PC-9 (cell line): ENCODE measurements around the gene ZBTB4. TPM values are rescaled to one million over a fixed set of nuclear protein-coding genes. Genes with fewer than 3 reads are reported as not detected.

Experiments used
- BruUV-seq: library from RNA; stranded (reverse); fragments of 400-500 nt; replicated peaks from 2 replicates; lab custom pipeline; 2021; lab: Mats Ljungman, UMichigan
- CTCF ChIA-PET: fragments of 300-600 bp; sonication (Branson Sonifier 250); formaldehyde crosslinking; loops from one replicate; lab custom pipeline; 2022; ENCODE audit warnings: antibody characterized with exemption; lab: Charles Lee
- POLR2A ChIA-PET: fragments of 300-600 bp; sonication (Branson Sonifier 250); formaldehyde crosslinking; loops from one replicate; lab custom pipeline; 2022; ENCODE audit warnings: antibody characterized with exemption; ENCODE audit not compliant: unreplicated experiment; lab: Charles Lee
- DNase-seq, 2 experiments: peaks; one replicate each; pipeline versions ENCODE4 v3.0.0 to v3.0.0-alpha.2; 2015 to 2022; ENCODE audit warnings: mixed read lengths in 1 of 2
- H2AFZ ChIP-seq: fragments of 200-600 bp; sonication (generic); 2 replicates; pipeline ENCODE4 v1.8.1; 2017; ENCODE audit warnings: antibody characterized with exemption
- H3F3A ChIP-seq: fragments of 200-600 bp; sonication (generic); 2 replicates; pipeline ENCODE4 v1.8.1; 2017; ENCODE audit warnings: antibody characterized with exemption, mild to moderate bottlenecking, low read depth; ENCODE audit not compliant: insufficient read depth
- H3K27ac ChIP-seq: fragments of 200-600 bp; sonication (generic); 2 replicates; pipeline ENCODE4 v1.6.1; 2016; ENCODE audit warnings: mixed run types
- H3K27me3 ChIP-seq: fragments of 200-600 bp; sonication (generic); 2 replicates; pipeline ENCODE4 v1.6.1; 2016; ENCODE audit warnings: low read depth, mixed run types; ENCODE audit not compliant: insufficient read depth
- H3K36me3 ChIP-seq: fragments of 200-600 bp; sonication (generic); 2 replicates; pipeline ENCODE4 v1.6.1; 2016; ENCODE audit warnings: low read depth, mixed run types
- H3K4me1 ChIP-seq: fragments of 200-600 bp; sonication (generic); replicated peaks from 2 replicates; pipeline ENCODE4 v1.6.1; 2016; ENCODE audit warnings: mixed run types; ENCODE audit not compliant: insufficient read depth
- H3K4me2 ChIP-seq: fragments of 200-600 bp; sonication (generic); 2 replicates; pipeline ENCODE4 v1.6.1; 2017; ENCODE audit warnings: mixed run types
- H3K4me3 ChIP-seq: fragments of 200-600 bp; sonication (generic); 2 replicates; pipeline ENCODE4 v1.6.1; 2016; ENCODE audit warnings: mixed run types
- H3K79me2 ChIP-seq: fragments of 200-600 bp; sonication (generic); 2 replicates; pipeline ENCODE4 v1.6.1; 2017; ENCODE audit warnings: low read depth, mixed run types
- H3K9me2 ChIP-seq: fragments of 200-600 bp; sonication (generic); 2 replicates; pipeline ENCODE4 v1.8.1; 2017; ENCODE audit warnings: mild to moderate bottlenecking; ENCODE audit not compliant: insufficient read depth
- H3K9me3 ChIP-seq: fragments of 200-600 bp; sonication (generic); 2 replicates; pipeline ENCODE4 v1.8.1; 2016; ENCODE audit warnings: low read depth; ENCODE audit not compliant: insufficient read depth
- H4K20me1 ChIP-seq: fragments of 200-600 bp; sonication (generic); 2 replicates; pipeline ENCODE4 v1.8.1; 2017; ENCODE audit not compliant: insufficient read depth
- EZH2 ChIP-seq: fragments of 200-600 bp; sonication (generic); IDR thresholded peaks from 2 replicates; pipeline ENCODE4 v1.8.0; 2017; ENCODE audit warnings: antibody characterized with exemption, low read depth
- intact Hi-C: fragments of 100-400 bp; cut with micrococcal nuclease; formaldehyde crosslinking; loops from one replicate; pipeline ENCODE4 v1.10.0; 2022; ENCODE audit not compliant: unreplicated experiment
- total RNA-seq: library from RNA; stranded (reverse); gene quantifications from 2 replicates; pipeline ENCODE4 v1.2.3, GENCODE V29; 2021
- TF ChIP-seq, protein P1 (sequence below): fragments of 200-600 bp; sonication (generic); conservative IDR thresholded peaks from 2 replicates; pipeline ENCODE4 v1.6.1; 2017; ENCODE audit warnings: mixed run types, antibody characterized with exemption, mild to moderate bottlenecking, moderate library complexity

Gene ZBTB4
- total RNA-seq, 1 experiment from 2014 or later, result 54.0 TPM

DNA sequence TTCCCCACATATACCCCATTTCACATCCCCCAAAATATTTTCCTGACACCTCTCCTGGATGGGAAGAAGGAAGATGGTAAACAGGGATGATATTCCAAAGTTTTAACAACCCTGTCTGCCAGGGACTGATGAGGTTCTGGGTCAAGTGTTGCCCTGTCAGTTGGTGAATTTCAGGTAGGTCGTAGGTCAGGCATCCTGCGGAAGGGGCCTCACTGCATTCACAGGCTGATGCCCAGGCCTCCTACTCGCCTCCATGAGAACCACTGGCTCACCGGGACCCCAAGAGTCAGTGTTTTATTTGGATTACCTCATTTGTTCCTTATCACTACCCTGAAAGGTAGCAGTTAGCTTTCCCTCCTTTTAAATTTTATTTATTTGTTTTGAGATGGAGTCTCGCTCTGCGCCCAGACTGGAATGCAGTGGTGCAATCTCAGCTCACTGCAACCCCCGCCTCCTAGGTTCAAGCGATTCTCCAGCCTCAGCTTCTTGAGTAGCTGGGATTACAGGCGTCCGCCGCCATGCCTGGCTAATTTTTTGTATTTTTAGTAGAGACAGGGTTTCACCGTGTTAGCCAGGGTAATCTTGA, 10.5 kb downstream of the ZBTB4 start:
- intact Hi-C loops, result no loop called here
- H3K4me1 ChIP-seq, result no peaks in the 10 kb centered on the region
- no peaks in the 10 kb centered on the region for H3K36me3 ChIP-seq
- ChIA-PET CTCF (no interaction called here), POLR2A (no interaction called here)
- no peaks in the 10 kb centered on the region for H3F3A ChIP-seq
- no peaks in the 10 kb centered on the region for H4K20me1 ChIP-seq
- H3K9me2 ChIP-seq, result no peaks in the 10 kb centered on the region
- H3K27ac ChIP-seq, result no peak overlapping the region
- no TSS peak for BruUV-seq
- H3K9me3 ChIP-seq, result no peaks in the 10 kb centered on the region
- H3K4me3 ChIP-seq, result no peak overlapping the region
- H3K27me3 ChIP-seq, result no peaks in the 10 kb centered on the region
- no peak for TF ChIP-seq EZH2
- TF ChIP-seq, protein P1, sequence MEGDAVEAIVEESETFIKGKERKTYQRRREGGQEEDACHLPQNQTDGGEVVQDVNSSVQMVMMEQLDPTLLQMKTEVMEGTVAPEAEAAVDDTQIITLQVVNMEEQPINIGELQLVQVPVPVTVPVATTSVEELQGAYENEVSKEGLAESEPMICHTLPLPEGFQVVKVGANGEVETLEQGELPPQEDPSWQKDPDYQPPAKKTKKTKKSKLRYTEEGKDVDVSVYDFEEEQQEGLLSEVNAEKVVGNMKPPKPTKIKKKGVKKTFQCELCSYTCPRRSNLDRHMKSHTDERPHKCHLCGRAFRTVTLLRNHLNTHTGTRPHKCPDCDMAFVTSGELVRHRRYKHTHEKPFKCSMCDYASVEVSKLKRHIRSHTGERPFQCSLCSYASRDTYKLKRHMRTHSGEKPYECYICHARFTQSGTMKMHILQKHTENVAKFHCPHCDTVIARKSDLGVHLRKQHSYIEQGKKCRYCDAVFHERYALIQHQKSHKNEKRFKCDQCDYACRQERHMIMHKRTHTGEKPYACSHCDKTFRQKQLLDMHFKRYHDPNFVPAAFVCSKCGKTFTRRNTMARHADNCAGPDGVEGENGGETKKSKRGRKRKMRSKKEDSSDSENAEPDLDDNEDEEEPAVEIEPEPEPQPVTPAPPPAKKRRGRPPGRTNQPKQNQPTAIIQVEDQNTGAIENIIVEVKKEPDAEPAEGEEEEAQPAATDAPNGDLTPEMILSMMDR, result no peak
- DNase-seq, result no peak
- H3K79me2 ChIP-seq, result peaks cover 6% of the 10 kb centered on the region; the same call in 1 of the 2 replicates
- no peak overlapping the region for H3K4me2 ChIP-seq
- H2AFZ ChIP-seq, result no peak overlapping the region

DNA sequence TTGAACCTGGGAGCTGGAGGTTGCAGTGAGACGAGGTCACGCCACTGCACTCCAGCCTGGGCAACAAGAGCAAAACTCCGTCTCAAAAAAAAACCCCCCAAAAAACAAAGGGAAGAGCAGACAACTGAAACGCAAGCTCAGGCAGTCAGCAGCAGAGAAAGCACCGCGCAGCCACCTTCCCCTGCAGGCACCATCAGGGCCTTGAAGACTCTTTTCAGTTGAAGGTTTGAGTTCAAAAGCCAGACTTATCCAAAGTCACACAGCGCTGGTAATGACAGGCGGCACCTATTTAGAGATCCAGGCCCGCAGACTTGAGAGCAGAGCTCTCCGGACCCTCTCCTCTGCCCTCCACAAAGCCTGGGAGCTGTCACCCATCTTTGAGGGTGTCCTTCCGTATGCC, 11.1 kb downstream of the ZBTB4 start:
- ChIA-PET CTCF (no interaction called here), POLR2A (no interaction called here)
- intact Hi-C loops, result no loop called here
- Histone ChIP-seq H3K27ac (no peak overlapping the region), H2AFZ (no peak overlapping the region), H3K9me2 (no peaks in the 10 kb centered on the region), H3K4me1 (no peaks in the 10 kb centered on the region), H3F3A (no peaks in the 10 kb centered on the region), H3K9me3 (no peaks in the 10 kb centered on the region), H3K79me2 (0 out of 2 replicates have a peak, but pooled peaks cover under 1% of the 10 kb centered on the region), H3K4me2 (no peak overlapping the region), H3K4me3 (no peak overlapping the region), H4K20me1 (no peaks in the 10 kb centered on the region), H3K36me3 (no peaks in the 10 kb centered on the region), H3K27me3 (no peaks in the 10 kb centered on the region)
- no peak for TF ChIP-seq EZH2
- no TSS peak for BruUV-seq
- DNase-seq, result no peak

DNA sequence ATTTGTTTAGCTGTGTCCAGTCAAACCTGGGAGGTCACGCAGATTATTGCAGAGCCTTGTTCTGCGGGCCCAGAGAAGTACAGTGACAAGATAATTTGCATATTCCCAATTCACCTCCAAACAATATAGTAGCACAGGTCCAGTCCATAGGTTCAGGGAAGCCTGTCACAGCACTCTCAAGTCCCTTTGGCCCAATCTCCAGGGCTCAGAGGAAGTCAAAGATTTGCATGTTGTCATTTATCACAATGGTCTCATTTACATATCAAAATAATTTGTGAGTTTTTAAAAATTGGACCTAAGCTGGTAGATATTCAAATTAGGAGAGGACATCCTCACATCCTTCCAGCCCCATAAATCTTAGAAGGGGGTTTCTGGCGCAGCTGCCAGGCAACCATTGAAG, 11.9 kb downstream of the ZBTB4 start:
- TF ChIP-seq, protein P1, result no peak
- TF ChIP-seq EZH2, result no peak
- Histone ChIP-seq H3K9me3 (no peaks in the 10 kb centered on the region), H3F3A (no peaks in the 10 kb centered on the region), H3K9me2 (no peaks in the 10 kb centered on the region), H3K4me2 (no peak overlapping the region), H3K36me3 (no peaks in the 10 kb centered on the region), H2AFZ (no peak overlapping the region), H4K20me1 (no peaks in the 10 kb centered on the region), H3K4me3 (no peak overlapping the region), H3K79me2 (no peaks in the 10 kb centered on the region), H3K27me3 (no peaks in the 10 kb centered on the region), H3K27ac (no peak overlapping the region), H3K4me1 (no peaks in the 10 kb centered on the region)
- BruUV-seq, result no TSS peak
- no peak for DNase-seq
- POLR2A ChIA-PET, result interaction anchor here (0.6 kb wide), 1 partner anchor 10 kb away, joined by 3 read pairs; no protein-coding TSS in a partner anchor
- intact Hi-C loops, result no loop called here
- CTCF ChIA-PET, result no interaction called here
